Gastroesophageal sphincter (tissue), 4 donors: ENCODE data around the gene TTC7B. TPM values are rescaled to one million over a fixed set of nuclear protein-coding genes. Genes with fewer than 3 reads are reported as not detected.

ENCODE experiments used
- ATAC-seq: fragments of 150-250 bp; one replicate; pipeline ENCODE4 v1.9.1; 2016; ENCODE audit warnings: mild to moderate bottlenecking, moderate library complexity
- H3K27ac ChIP-seq, 4 donors: fragments of 200-600 bp; sonication (generic) in 3 of 4; 1 replicate in 3 of 4; 2 replicates in 1 of 4; pipeline ENCODE4 v1.5.1; 2016 to 2019
- H3K27me3 ChIP-seq: fragments of 200-600 bp; sonication (generic); one replicate; pipeline ENCODE4 v1.5.1; 2019
- H3K36me3 ChIP-seq, 2 donors: fragments of 200-600 bp; sonication (generic); one replicate each; pipeline ENCODE4 v1.5.1; 2019; ENCODE audit warnings: control low read depth in 1 of 2
- H3K4me1 ChIP-seq, 3 donors: fragments of 200-600 bp; sonication (generic); 1 replicate in 2 of 3; 2 replicates in 1 of 3; pipeline ENCODE4 v1.5.1; 2016 to 2019; ENCODE audit warnings: control low read depth in 2 of 3
- H3K4me3 ChIP-seq, 2 donors: fragments of 200-600 bp; sonication (generic); one replicate each; pipeline ENCODE4 v1.5.1; 2019; ENCODE audit warnings: mild to moderate bottlenecking in 1 of 2, moderate library complexity in 1 of 2
- H3K9me3 ChIP-seq, 3 donors: fragments of 200-600 bp; sonication (generic); one replicate each; pipeline ENCODE4 v1.5.1; 2017 to 2019; ENCODE audit warnings: control low read depth in 2 of 3
- EP300 ChIP-seq: sonication (generic); formaldehyde crosslinking; IDR thresholded peaks from one replicate; pipeline ENCODE4 v1.6.1; 2017; ENCODE audit warnings: antibody characterized with exemption, mild to moderate bottlenecking
- POLR2A ChIP-seq, 2 donors: fragments of 450-650 bp; IDR thresholded peaks; one replicate each; pipeline ENCODE4 v1.6.1; 2017; ENCODE audit warnings: antibody characterized with exemption in 2 of 2, mild to moderate bottlenecking in 2 of 2, moderate library complexity in 1 of 2
- POLR2AphosphoS5 ChIP-seq: sonication (generic); formaldehyde crosslinking; IDR thresholded peaks from one replicate; pipeline ENCODE4 v1.6.1; 2017; ENCODE audit warnings: antibody characterized with exemption
- WGBS, 2 donors: methylation state at CpG; one replicate each; pipeline ENCODE4 v1.1.5; 2018; ENCODE audit warnings: low coverage in 1 of 2; 5-methylcytosine and 5-hydroxymethylcytosine counted together
- total RNA-seq, 4 donors: library from RNA; depleted of rRNA; stranded (reverse); fragments of >200 nt; gene quantifications; one replicate each; pipeline ENCODE4 v1.1.0, GENCODE V29; 2016
- TF ChIP-seq, protein P1 (sequence below), 4 experiments: fragments of 200-600 bp in 2 of 4; fragments of 450-650 bp in 2 of 4; sonication (generic) in 1 of 4; IDR thresholded peaks; one replicate each; pipeline ENCODE4 v1.5.1; 2017 to 2019; ENCODE audit warnings: antibody characterized with exemption in 4 of 4, mild to moderate bottlenecking in 2 of 4, moderate library complexity in 2 of 4

Gene TTC7B
- total RNA-seq, 4 donors from 2014 or later = 59.0 to 170 (median 64.1) TPM

DNA sequence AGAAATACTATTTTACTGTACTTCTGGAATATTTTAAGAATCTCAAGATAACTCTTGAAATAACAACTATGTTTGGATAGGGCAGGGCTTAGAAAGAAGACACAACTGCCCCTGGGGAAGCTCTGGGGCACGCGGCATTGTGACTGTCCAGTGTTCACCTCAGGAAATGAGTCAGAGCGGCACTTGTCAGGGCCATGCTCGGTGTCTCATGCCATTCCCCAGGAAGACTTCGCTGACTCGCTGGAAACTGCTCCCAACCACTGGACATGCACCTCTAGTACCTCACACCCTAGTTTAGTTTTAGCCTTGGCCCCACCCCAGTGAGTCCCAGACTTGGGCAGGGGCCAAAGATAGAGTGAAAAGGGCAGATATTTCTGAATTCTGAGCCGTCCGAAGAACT lies 192.0 kb downstream of the TTC7B start:
- no peak for TF ChIP-seq POLR2A (IDR thresholded peaks at IDR 0.05)
- TF ChIP-seq, protein P1, sequence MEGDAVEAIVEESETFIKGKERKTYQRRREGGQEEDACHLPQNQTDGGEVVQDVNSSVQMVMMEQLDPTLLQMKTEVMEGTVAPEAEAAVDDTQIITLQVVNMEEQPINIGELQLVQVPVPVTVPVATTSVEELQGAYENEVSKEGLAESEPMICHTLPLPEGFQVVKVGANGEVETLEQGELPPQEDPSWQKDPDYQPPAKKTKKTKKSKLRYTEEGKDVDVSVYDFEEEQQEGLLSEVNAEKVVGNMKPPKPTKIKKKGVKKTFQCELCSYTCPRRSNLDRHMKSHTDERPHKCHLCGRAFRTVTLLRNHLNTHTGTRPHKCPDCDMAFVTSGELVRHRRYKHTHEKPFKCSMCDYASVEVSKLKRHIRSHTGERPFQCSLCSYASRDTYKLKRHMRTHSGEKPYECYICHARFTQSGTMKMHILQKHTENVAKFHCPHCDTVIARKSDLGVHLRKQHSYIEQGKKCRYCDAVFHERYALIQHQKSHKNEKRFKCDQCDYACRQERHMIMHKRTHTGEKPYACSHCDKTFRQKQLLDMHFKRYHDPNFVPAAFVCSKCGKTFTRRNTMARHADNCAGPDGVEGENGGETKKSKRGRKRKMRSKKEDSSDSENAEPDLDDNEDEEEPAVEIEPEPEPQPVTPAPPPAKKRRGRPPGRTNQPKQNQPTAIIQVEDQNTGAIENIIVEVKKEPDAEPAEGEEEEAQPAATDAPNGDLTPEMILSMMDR (IDR thresholded peaks at IDR 0.05) = no peak
- peaks cover 0 to 23% of the 10 kb centered on the region in 2 donors for H3K36me3 ChIP-seq
- H3K4me3 ChIP-seq = no peak overlapping the region
- 30 to 64% methylated on average over 2 to 8 of the region's 8 CpGs for WGBS, 2 donors
- H3K27me3 ChIP-seq = no peaks in the 10 kb centered on the region
- H3K27ac ChIP-seq = peak overlapping the region; percentile 77 to 83 (median 78)
- H3K4me1 ChIP-seq = peaks cover 6 to 53% (median 23%) of the 10 kb centered on the region in 3 donors
- H3K9me3 ChIP-seq = no peaks in the 10 kb centered on the region
- no peak for ATAC-seq

DNA sequence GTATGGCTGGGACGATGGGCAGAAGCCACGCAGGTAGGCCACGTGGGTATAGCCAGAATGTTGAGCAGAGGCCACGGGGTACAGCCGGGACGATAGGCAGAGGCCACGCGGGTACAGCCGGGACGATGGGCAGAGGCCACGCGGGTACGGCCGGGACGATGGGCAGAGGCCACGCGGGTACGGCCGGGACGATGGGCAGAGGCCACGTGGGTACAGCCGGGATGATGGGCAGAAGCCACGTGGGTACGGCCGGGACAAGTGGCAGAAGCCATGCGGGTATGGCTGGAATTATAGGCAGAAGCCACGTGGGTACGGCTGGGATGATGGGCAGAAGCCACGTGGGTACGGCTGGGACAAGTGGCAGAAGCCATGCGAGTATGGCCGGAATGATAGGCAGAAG lies 195.0 kb downstream of the TTC7B start:
- no peak overlapping the region for H3K27ac ChIP-seq
- H3K4me3 ChIP-seq = no peak overlapping the region
- peaks cover 0 to 31% of the 10 kb centered on the region in 2 donors for H3K36me3 ChIP-seq
- H3K27me3 ChIP-seq = no peaks in the 10 kb centered on the region
- TF ChIP-seq, protein P1 (IDR thresholded peaks at IDR 0.05) = no peak
- TF ChIP-seq EP300 (no peak), POLR2A (IDR thresholded peaks at IDR 0.05) (no peak), POLR2AphosphoS5 (no peak)
- 90 to 91% methylated on average over 12 to 27 of the region's 32 CpGs for WGBS, 2 donors
- peaks cover 0 to 30% (median 11%) of the 10 kb centered on the region in 3 donors for H3K4me1 ChIP-seq
- H3K9me3 ChIP-seq = no peaks in the 10 kb centered on the region
- no peak for ATAC-seq

DNA sequence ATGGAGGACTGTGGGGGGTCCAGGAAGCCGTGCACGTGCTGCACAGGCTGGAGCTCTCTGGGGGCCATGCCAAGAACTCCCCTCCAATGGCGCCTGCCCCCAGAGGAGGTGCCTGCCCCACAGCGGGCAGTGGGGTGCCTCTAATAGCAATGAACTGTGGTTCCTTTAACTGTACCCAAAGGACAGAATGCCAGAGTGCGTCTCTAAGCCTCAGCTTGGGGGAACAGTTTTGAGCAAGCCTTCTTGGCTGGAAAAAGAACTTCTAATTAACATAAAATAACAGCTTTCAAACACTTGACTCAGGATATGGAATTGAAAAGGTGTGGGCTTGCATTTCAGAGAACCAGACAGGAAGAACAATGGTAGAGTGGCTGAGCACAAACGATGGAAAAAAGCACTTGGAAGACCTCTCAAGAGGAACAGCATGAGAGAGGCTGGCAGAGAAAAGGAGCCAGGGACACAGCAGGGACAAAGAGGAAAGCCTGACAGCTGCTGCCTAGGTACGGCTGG lies 195.6 kb downstream of the TTC7B start:
- Histone ChIP-seq H3K9me3 (no peaks in the 10 kb centered on the region), H3K4me1 (peaks cover 0 to 30% (median 11%) of the 10 kb centered on the region in 3 donors), H3K27me3 (no peaks in the 10 kb centered on the region), H3K27ac (no peak overlapping the region), H3K4me3 (no peak overlapping the region), H3K36me3 (peaks cover 0 to 31% of the 10 kb centered on the region in 2 donors)
- TF ChIP-seq POLR2AphosphoS5 = no peak
- no peak for TF ChIP-seq POLR2A (IDR thresholded peaks at IDR 0.05)
- no peak for TF ChIP-seq EP300
- TF ChIP-seq, protein P1 (IDR thresholded peaks at IDR 0.05) = no peak
- no peak for ATAC-seq
- WGBS, 2 donors = 87 to 95% methylated on average over 3 to 7 of the region's 7 CpGs

DNA sequence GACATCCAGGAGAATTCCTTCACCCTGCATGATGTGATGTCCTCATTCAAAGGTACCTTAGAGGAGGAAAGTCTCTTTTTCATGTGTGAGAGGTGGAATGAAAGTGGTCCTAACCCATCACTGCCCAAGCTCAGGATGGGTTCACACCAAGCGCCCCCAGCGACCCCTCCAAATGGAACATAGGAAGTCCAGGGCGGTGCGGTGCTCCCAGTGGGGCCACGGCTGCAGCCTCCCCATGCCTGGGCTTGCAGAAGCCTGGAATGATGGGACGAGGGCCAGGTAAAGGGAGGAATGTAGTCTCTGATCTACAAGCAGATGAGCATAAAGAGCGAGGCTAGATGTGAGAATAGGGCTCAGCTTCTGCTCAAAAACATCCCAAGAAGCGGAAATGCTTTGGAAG lies 196.3 kb downstream of the TTC7B start:
- no peak overlapping the region for H3K27ac ChIP-seq
- H3K27me3 ChIP-seq = no peaks in the 10 kb centered on the region
- TF ChIP-seq, protein P1 (IDR thresholded peaks at IDR 0.05) = no peak
- TF ChIP-seq POLR2AphosphoS5 (no peak), EP300 (no peak), POLR2A (IDR thresholded peaks at IDR 0.05) (no peak)
- H3K4me1 ChIP-seq = peaks cover 0 to 30% (median 7%) of the 10 kb centered on the region in 3 donors
- H3K36me3 ChIP-seq = peaks cover 0 to 31% of the 10 kb centered on the region in 2 donors
- H3K9me3 ChIP-seq = no peaks in the 10 kb centered on the region
- no peak for ATAC-seq
- 100% methylated on average over 2 to 4 of the region's 8 CpGs for WGBS, 2 donors
- H3K4me3 ChIP-seq = no peak overlapping the region

DNA sequence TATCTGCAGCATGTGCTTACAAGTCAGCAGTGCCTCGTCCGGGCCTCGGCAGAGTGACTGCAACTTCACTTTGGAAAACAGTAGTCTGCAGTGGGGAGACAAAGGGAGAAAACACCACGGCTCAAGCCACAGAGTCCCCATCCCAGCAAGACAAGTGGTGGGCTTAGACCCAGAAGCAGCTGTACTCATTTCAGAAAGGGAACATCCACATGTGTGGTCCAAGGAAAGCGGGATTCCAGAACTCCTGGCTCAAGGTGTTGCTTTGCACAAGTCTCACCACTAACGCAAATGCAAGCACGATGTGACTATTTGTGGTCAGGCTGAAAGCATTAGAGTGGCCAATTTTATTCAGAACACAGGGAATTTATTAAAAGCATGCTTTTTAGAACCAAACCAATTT lies 198.3 kb downstream of the TTC7B start:
- Histone ChIP-seq H3K4me3 (no peak overlapping the region), H3K27ac (no peak overlapping the region), H3K9me3 (no peaks in the 10 kb centered on the region), H3K36me3 (peaks cover 0 to 37% of the 10 kb centered on the region in 2 donors), H3K4me1 (peaks cover 0 to 26% (median 0%) of the 10 kb centered on the region in 3 donors), H3K27me3 (no peaks in the 10 kb centered on the region)
- 78 to 90% methylated on average over 3 to 5 of the region's 7 CpGs for WGBS, 2 donors
- no peak for ATAC-seq
- no peak for TF ChIP-seq POLR2AphosphoS5
- no peak for TF ChIP-seq EP300
- TF ChIP-seq, protein P1 (IDR thresholded peaks at IDR 0.05) = no peak
- no peak for TF ChIP-seq POLR2A (IDR thresholded peaks at IDR 0.05)
